Measurements from ENCODE around the gene RECQL.
A peak's percentile ranks its signal among the peaks of the same experiment; 100 is the strongest.

RECQL gene

GRCh38 chr12:21507849-21508248, 6.4 kb upstream of the RECQL start:
- no peak for DNase-seq (ENCODE audit: low read depth)
- TF ChIP-seq, protein P1, sequence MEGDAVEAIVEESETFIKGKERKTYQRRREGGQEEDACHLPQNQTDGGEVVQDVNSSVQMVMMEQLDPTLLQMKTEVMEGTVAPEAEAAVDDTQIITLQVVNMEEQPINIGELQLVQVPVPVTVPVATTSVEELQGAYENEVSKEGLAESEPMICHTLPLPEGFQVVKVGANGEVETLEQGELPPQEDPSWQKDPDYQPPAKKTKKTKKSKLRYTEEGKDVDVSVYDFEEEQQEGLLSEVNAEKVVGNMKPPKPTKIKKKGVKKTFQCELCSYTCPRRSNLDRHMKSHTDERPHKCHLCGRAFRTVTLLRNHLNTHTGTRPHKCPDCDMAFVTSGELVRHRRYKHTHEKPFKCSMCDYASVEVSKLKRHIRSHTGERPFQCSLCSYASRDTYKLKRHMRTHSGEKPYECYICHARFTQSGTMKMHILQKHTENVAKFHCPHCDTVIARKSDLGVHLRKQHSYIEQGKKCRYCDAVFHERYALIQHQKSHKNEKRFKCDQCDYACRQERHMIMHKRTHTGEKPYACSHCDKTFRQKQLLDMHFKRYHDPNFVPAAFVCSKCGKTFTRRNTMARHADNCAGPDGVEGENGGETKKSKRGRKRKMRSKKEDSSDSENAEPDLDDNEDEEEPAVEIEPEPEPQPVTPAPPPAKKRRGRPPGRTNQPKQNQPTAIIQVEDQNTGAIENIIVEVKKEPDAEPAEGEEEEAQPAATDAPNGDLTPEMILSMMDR (IDR thresholded peaks at IDR 0.05; ENCODE audit: low read depth, low read length, missing control alignments): no peak
- no peak overlapping the region for H3K4me3 ChIP-seq (ENCODE audit: low read depth, low read length)

DNA sequence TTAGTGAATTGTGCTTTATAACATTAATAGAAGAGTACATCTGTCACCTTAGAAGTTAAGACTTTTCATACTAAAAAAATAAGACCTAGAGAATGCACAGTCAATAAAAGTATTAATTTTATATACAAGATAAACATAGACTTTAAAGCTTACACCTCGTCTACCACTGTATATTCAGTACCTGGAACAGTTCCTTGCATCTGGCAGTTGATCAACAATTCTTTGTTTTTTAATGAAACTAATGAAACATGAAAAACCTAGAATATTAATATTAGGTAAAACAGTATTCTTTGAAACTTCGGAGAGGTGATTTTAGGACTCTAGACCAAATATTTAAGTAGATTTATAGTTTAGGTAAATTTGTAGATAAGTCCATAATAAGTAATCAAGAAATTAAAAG, 4.5 kb upstream of the RECQL start:
- DNase-seq (ENCODE audit: low read depth): no peak
- TF ChIP-seq, protein P1 (IDR thresholded peaks at IDR 0.05; ENCODE audit: low read depth, low read length, missing control alignments): no peak
- H3K4me3 ChIP-seq (ENCODE audit: low read depth, low read length): no peak overlapping the region

DNA sequence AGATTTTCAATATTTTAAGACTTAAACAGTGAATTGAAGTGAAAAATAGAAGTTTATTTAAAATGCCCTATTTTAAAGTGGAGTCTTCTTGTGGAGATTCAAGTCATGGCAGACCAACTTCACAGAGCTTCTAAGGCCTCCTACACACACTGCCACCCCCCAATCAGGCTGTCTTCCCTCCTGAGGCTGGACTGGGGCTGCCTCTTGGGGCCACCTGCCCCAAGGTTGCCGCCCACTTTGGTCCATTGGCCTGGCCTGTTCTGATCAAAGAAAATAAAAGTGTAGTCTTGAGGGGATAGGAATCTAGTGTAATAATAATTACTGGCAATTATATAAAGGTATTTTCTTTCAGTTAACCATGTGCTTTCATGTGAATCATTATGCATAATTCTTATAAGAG, 1.4 kb upstream of the RECQL start:
- peak overlapping the region; percentile 81 for H3K4me3 ChIP-seq (ENCODE audit: low read depth, low read length)
- TF ChIP-seq, protein P1 (IDR thresholded peaks at IDR 0.05; ENCODE audit: low read depth, low read length, missing control alignments): no peak
- DNase-seq (ENCODE audit: low read depth): no peak

DNA sequence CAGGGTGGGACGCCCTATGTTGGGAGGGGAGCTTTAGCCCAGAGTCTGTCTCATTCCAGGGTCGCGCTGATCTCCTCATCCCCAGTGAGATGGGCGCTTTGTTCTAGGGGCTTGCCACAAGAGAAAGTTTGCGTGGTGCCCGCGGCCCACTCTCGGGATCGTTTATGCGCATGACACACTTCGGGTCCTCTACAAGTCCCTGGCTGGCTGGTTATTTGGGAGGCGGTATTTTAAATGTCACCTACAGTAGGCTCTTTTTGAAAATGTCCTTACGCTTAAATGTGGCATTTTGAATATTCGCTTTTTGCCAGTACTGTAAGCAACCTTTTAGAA, 695 bp upstream of the RECQL start:
- H3K4me3 ChIP-seq (ENCODE audit: low read depth, low read length): peak overlapping the region; percentile 81
- TF ChIP-seq, protein P1 (IDR thresholded peaks at IDR 0.05; ENCODE audit: low read depth, low read length, missing control alignments): no peak
- DNase-seq (ENCODE audit: low read depth): peak; percentile 4

DNA sequence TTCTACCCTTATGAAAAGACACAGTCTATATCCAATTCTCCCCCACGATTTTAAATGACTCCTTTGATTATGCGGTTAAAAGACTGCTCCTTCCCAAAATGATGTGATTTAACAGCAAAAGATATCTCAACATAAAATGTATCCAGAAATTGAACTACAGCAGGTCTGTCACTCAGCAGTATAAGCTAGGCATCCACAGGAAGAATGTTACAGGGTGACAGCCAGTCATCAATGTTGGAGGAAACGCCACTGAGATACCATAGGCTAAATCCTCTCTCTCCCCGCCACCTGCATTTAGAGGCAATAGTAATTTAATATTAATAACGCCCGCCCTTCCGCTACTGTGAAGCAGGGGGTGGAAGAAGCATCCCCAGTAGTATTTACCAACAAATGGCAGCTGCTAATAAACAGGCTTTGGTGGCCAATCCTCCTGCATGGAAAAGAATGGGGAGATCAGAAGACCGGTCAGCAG, 613 bp downstream of the RECQL start:
- TF ChIP-seq, protein P1 (IDR thresholded peaks at IDR 0.05; ENCODE audit: low read depth, low read length, missing control alignments): no peak
- peak; percentile 5 for DNase-seq (ENCODE audit: low read depth)
- H3K4me3 ChIP-seq (ENCODE audit: low read depth, low read length): peak overlapping the region; percentile 81

- TF ChIP-seq, protein P1 (IDR thresholded peaks at IDR 0.05; ENCODE audit: low read depth, low read length, missing control alignments): no peak
- no peak for DNase-seq (ENCODE audit: low read depth)
- peak overlapping the region; percentile 81; the same call in 1 of the 2 replicates for H3K4me3 ChIP-seq (ENCODE audit: low read depth, low read length)
These were observed 1.7 kb downstream of the RECQL start for GRCh38 chr12:21499765-21500164.

DNA sequence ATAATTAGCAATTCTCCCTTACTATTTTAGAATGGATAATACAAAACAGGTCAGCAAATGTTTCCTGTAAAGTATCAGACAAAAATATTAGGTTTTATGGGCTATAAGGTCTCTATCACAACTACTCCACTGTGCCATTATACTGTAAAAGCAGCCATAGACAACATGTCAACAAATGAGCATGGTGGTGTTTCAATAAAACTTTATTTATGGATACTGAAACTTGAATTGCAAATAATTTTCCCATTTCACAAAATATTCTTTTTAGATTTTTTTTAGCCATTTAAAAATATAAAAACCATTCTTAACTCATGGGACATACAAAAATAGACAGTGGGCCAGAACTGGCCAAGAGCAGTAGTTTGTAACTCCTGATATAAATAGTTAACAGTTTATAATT, 15.4 kb downstream of the RECQL start:
- no peak for DNase-seq (ENCODE audit: low read depth)
- TF ChIP-seq, protein P1 (IDR thresholded peaks at IDR 0.05; ENCODE audit: low read depth, low read length, missing control alignments): no peak
- no peak overlapping the region for H3K4me3 ChIP-seq (ENCODE audit: low read depth, low read length)

All from GM12864 (cell line).